EH (cell line): ENCODE results near the gene GPR50.

Experiments used
- DNase-seq: peaks from one replicate; pipeline ENCODE4 v3.0.0-alpha.2; 2015; ENCODE audit warnings: low read depth

GPR50 gene

DNA sequence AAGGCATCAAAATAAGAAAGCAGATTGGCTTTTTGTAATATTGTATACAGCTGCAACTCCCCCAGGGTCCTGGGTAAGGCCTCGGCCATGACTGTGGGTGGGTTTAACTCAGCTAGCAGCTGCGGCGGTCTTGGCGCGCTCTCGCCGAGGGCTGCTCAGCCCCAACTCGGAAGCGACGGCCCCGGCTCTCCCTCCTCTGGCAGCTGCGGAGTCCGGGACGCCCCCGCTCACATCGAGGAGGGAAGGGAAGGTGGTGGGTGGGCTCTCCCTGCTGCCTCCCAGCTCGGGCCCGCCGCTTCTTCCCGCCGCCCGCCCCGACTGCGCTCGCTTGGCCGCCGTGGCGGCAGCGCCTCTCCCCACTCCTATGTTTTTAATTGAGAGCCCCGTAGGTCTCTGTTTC, 51.2 kb downstream of the GPR50 start:
- no peak for DNase-seq

DNA sequence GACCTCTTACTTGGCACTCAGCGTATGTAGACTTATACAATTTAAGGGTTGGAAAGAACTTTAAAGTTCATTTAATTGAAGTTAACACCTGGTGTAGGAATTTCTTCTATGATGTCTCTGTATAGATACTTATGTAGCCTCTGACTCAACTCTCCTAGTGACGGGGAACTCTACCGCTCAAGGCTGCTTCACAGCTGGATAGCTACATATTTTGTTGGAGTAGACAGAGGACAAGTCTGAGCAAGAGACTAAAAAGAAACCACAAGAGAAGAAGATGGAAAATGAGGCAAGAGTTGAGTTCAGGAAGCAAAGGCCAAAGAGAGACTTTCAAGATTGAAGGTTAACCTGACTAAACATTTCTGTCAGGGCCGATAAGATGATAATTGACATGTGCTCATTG, 52.6 kb downstream of the GPR50 start:
- no peak for DNase-seq
